GM12878 (cell line): ENCODE results near the gene CLDN14. TPM values are rescaled to one million over a fixed set of nuclear protein-coding genes. Genes with fewer than 3 reads are reported as not detected.

Experiments
- ATAC-seq: fragments of 200-7000 bp; cut with Tn5 transposase; 3 replicates; pipeline ENCODE4 v1.9.1; 2020; ENCODE audit warnings: mild to moderate bottlenecking, moderate library complexity
- BruUV-seq: library from RNA; stranded (reverse); fragments of 400-500 nt; replicated peaks from 2 replicates; lab custom pipeline; 2021; lab: Mats Ljungman, UMichigan
- CTCF ChIA-PET: fragments of 300-600 bp; sonication (Branson Sonifier 250); formaldehyde crosslinking; extraction: SDS; loops from one replicate; lab custom pipeline; 2021; ENCODE audit warnings: inconsistent platforms; lab: Yijun Ruan, JAX
- POLR2A ChIA-PET: fragments of 350-600 bp; formaldehyde crosslinking; extraction: SDS; loops from one replicate; lab custom pipeline; 2021; ENCODE audit warnings: inconsistent platforms; lab: Charles Lee
- RAD21 ChIA-PET: fragments of 300-600 bp; sonication (Branson Sonifier 250); formaldehyde crosslinking; loops from one replicate; lab custom pipeline; 2023; ENCODE audit warnings: antibody characterized with exemption; ENCODE audit not compliant: unreplicated experiment; lab: Charles Lee
- SMC1A ChIA-PET: fragments of 300-600 bp; sonication (Branson Sonifier 250); formaldehyde crosslinking; loops from one replicate; lab custom pipeline; 2023; ENCODE audit not compliant: unreplicated experiment, uncharacterized antibody; lab: Charles Lee
- DNase-seq: peaks from one replicate; pipeline ENCODE4 v3.0.0-alpha.2; 2011; ENCODE audit warnings: low read depth, low spot score
- FAIRE-seq: peaks from 3 replicates; lab custom pipeline; 2011; peaks lifted over from hg19 to GRCh38; lab: Jason Lieb, UNC
- H2AFZ ChIP-seq: 2 replicates; pipeline ENCODE4 v1.6.0; 2011; ENCODE audit warnings: low read depth, low read length, control low read depth; ENCODE audit not compliant: control insufficient read depth
- H3K27ac ChIP-seq: 2 replicates; pipeline ENCODE4 v1.5.1; 2011; ENCODE audit warnings: control low read depth; ENCODE audit not compliant: control insufficient read depth, insufficient read depth
- H3K27me3 ChIP-seq, 2 experiments: replicated peaks in 1 of 2; 2 replicates each; pipeline versions ENCODE4 v1.6.0 to v1.6.1; 2011; ENCODE audit warnings: low read length in 1 of 2; ENCODE audit not compliant: control insufficient read depth in 2 of 2, insufficient read depth in 2 of 2
- H3K36me3 ChIP-seq, 2 experiments: 2 replicates each; pipeline ENCODE4 v1.5.1; 2011; ENCODE audit warnings: low read length in 1 of 2; ENCODE audit not compliant: control insufficient read depth in 2 of 2, insufficient read depth in 2 of 2
- H3K4me1 ChIP-seq: 2 replicates; pipeline ENCODE4 v1.6.1; 2011; ENCODE audit warnings: mild to moderate bottlenecking, low read length, moderate library complexity, mixed read lengths; ENCODE audit not compliant: control insufficient read depth, insufficient read depth
- H3K4me2 ChIP-seq: 2 replicates; pipeline ENCODE4 v1.6.0; 2011; ENCODE audit warnings: control low read depth; ENCODE audit not compliant: control insufficient read depth, insufficient read depth
- H3K4me3 ChIP-seq: fragments of 200-600 bp; sonication (generic); 2 replicates; pipeline ENCODE4 v1.5.1; 2016
- H3K79me2 ChIP-seq: 2 replicates; pipeline ENCODE4 v1.6.0; 2011; ENCODE audit warnings: low read length; ENCODE audit not compliant: control insufficient read depth, insufficient read depth
- H3K9ac ChIP-seq: 2 replicates; pipeline ENCODE4 v1.8.0; 2011; ENCODE audit warnings: low read length, control low read depth, mixed read lengths; ENCODE audit not compliant: control insufficient read depth, insufficient read depth
- H3K9me3 ChIP-seq: replicated peaks from 3 replicates; pipeline ENCODE4 v1.5.1; 2011; ENCODE audit warnings: mild to moderate bottlenecking, low read length; ENCODE audit not compliant: control insufficient read depth, insufficient read depth
- H4K20me1 ChIP-seq: 2 replicates; pipeline ENCODE4 v1.6.0; 2011; ENCODE audit not compliant: control insufficient read depth, insufficient read depth
- BCLAF1 ChIP-seq: fragments of 450-650 bp; IDR thresholded peaks from 2 replicates; pipeline ENCODE4 v1.6.1; 2017; ENCODE audit warnings: antibody characterized with exemption, mild to moderate bottlenecking, moderate library complexity
- BMI1 ChIP-seq: fragments of 450-650 bp; IDR thresholded peaks from 2 replicates; pipeline ENCODE4 v1.6.1; 2016; ENCODE audit warnings: mild to moderate bottlenecking, moderate library complexity, borderline replicate concordance
- FOS ChIP-seq: IDR thresholded peaks from 3 replicates; pipeline ENCODE4 v1.6.1; 2011; ENCODE audit warnings: borderline replicate concordance; ENCODE audit not compliant: insufficient read length; ENCODE audit errors: extremely low read depth
- MAX ChIP-seq: IDR thresholded peaks from 2 replicates; pipeline ENCODE4 v1.6.1; 2012; ENCODE audit warnings: low read depth, low read length, improper control_type of control experiment
- MLLT1 ChIP-seq: fragments of 450-650 bp; IDR thresholded peaks from 2 replicates; pipeline ENCODE4 v1.6.1; 2016; ENCODE audit warnings: mild to moderate bottlenecking
- RBBP5 ChIP-seq: fragments of 200-600 bp; sonication (generic); conservative IDR thresholded peaks from 2 replicates; pipeline ENCODE4 v1.6.1; 2016
- RELA ChIP-seq: fragments of 450-650 bp; IDR thresholded peaks from 2 replicates; pipeline ENCODE4 v1.8.0; 2014; ENCODE audit warnings: borderline replicate concordance; ENCODE audit not compliant: partially characterized antibody
- SRF ChIP-seq, 2 experiments: IDR thresholded peaks; 2 replicates each; pipeline ENCODE4 v1.6.1; 2011; ENCODE audit warnings: low read depth in 2 of 2, low read length in 2 of 2, mild to moderate bottlenecking in 1 of 2, moderate library complexity in 1 of 2
- STAT1 ChIP-seq: fragments of 450-650 bp; conservative IDR thresholded peaks from 2 replicates; pipeline ENCODE4 v1.6.1; 2014; ENCODE audit warnings: antibody characterized with exemption, mild to moderate bottlenecking
- ZBED1 ChIP-seq: IDR thresholded peaks from 2 replicates; pipeline ENCODE4 v1.6.1; 2016; ENCODE audit warnings: borderline replicate concordance
- WGBS: methylation state at CpG from one replicate; pipeline ENCODE4 v1.1.6; 2016; ENCODE audit warnings: low lambda C conversion rate; ENCODE audit not compliant: insufficient replicate concordance, insufficient coverage; ENCODE audit errors: missing lambda C conversion rate; 5-methylcytosine and 5-hydroxymethylcytosine counted together
- in situ Hi-C: fragments of 300-500 bp; cut with MboI; formaldehyde crosslinking; loops from 9 replicates; pipeline ENCODE4 v1.14.3; 2018; ENCODE audit warnings: mixed read lengths
- intact Hi-C: fragments of 100-400 bp; cut with micrococcal nuclease; formaldehyde crosslinking; loops from one replicate; pipeline ENCODE4 v1.14.2; 2022; ENCODE audit not compliant: unreplicated experiment
- polyA plus RNA-seq, 11 experiments: library from polyadenylated mRNA; depleted of rRNA in 4 of 11; unstranded in 6 of 11; stranded (reverse) in 5 of 11; fragments of >200 nt; fragmentation: Nextera tagmentation in 4 of 11; fragmentation: Illumina TruSeq in 1 of 11; extraction: Ambion mirVana in 4 of 11; extraction: Trizol in 1 of 11; gene quantifications; 1 replicate in 1 of 11; 2 replicates in 10 of 11; pipeline versions ENCODE4 v1.2.1 to v1.2.3, GENCODE V29; 2011 to 2016; ENCODE audit warnings: inconsistent platforms in 2 of 11, missing spikeins in 2 of 11, low read depth in 1 of 11
- total RNA-seq, 4 experiments: library from RNA; depleted of rRNA in 3 of 4; stranded (reverse); fragments of >200 nt in 3 of 4; fragmentation: Illumina TruSeq in 1 of 4; extraction: Trizol in 1 of 4; gene quantifications; 2 replicates each; pipeline versions ENCODE4 v1.2.1 to v1.2.3, GENCODE V29; 2013 to 2021
- TF ChIP-seq, protein P1 (sequence below): fragments of 450-650 bp; IDR thresholded peaks from 2 replicates; pipeline ENCODE4 v1.6.1; 2018; ENCODE audit warnings: mild to moderate bottlenecking, low read depth, moderate library complexity; ENCODE audit not compliant: partially characterized antibody

The CLDN14 gene
- total and polyA plus RNA-seq, 10 of the 15 experiments (the other 5 are each of a cell fraction or from before 2014, with no cell fraction given) = 0.90 to 19.4 (median 6.6) TPM

DNA sequence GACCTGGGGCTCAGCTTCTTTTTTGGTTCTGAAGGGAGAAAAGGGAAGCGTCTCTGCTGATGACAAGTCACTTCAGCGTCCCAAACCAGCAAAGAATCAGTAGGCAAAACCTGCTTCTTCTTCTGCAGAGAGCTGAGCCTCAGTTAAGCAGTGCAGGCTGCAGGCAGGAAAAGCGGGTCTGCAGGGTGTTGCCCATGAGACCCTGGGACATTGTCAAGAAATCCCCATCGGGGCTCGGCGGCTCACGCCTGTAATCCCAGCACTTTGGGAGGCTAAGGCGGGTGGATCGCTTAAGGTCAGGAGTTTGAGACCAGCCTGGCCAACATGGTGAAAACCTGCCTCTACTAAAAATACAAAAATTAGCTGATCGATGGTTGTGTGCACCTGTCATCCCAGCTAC is 16.7 kb downstream of the CLDN14 start (continued):
- TF ChIP-seq BCLAF1 (no peak), ZBED1 (no peak), RBBP5 (no peak), BMI1 (no peak)
- TF ChIP-seq, protein P1, sequence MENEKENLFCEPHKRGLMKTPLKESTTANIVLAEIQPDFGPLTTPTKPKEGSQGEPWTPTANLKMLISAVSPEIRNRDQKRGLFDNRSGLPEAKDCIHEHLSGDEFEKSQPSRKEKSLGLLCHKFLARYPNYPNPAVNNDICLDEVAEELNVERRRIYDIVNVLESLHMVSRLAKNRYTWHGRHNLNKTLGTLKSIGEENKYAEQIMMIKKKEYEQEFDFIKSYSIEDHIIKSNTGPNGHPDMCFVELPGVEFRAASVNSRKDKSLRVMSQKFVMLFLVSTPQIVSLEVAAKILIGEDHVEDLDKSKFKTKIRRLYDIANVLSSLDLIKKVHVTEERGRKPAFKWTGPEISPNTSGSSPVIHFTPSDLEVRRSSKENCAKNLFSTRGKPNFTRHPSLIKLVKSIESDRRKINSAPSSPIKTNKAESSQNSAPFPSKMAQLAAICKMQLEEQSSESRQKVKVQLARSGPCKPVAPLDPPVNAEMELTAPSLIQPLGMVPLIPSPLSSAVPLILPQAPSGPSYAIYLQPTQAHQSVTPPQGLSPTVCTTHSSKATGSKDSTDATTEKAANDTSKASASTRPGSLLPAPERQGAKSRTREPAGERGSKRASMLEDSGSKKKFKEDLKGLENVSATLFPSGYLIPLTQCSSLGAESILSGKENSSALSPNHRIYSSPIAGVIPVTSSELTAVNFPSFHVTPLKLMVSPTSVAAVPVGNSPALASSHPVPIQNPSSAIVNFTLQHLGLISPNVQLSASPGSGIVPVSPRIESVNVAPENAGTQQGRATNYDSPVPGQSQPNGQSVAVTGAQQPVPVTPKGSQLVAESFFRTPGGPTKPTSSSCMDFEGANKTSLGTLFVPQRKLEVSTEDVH = no peak

- no peaks in the 10 kb centered on the region for H4K20me1 ChIP-seq
- TF ChIP-seq RELA = no peak
- TF ChIP-seq MLLT1 = no peak
- no peak for TF ChIP-seq FOS
- TF ChIP-seq MAX = no peak
- no peak for TF ChIP-seq STAT1
- TF ChIP-seq SRF (IDR thresholded peaks at IDR 0.05; ENCODE audit: low read depth in 2 of 2, low read length in 2 of 2) = no peak
- no peak overlapping the region for H3K27ac ChIP-seq
- intact Hi-C loops = no loop called here
- ChIA-PET SMC1A (no interaction called here), CTCF (no interaction called here), POLR2A (interaction anchor here (0.7 kb wide), 1 partner anchor 13 kb away, joined by 4 read pairs; no protein-coding TSS in a partner anchor), RAD21 (no interaction called here)
- ATAC-seq (0 out of 3 replicates have a peak, but pooled peaks have one; percentile 39), FAIRE-seq (no peak), DNase-seq (no peak)
- in situ Hi-C loops = no loop called here
- no peaks in the 10 kb centered on the region for H3K79me2 ChIP-seq
- no peak overlapping the region for H3K4me3 ChIP-seq
- no peaks in the 10 kb centered on the region for H3K4me1 ChIP-seq
- 62% methylated on average over 14 of the region's 14 CpGs for WGBS
- no peaks in the 10 kb centered on the region for H3K36me3 ChIP-seq
- no peak overlapping the region for H3K9ac ChIP-seq
- no TSS peak for BruUV-seq
- no peaks in the 10 kb centered on the region for H3K9me3 ChIP-seq
- H2AFZ ChIP-seq = no peak overlapping the region
- H3K27me3 ChIP-seq = no peaks in the 10 kb centered on the region
- H3K4me2 ChIP-seq = no peak overlapping the region
Measured at GRCh38 chr21:36461918-36462486, 17.9 kb downstream of the CLDN14 start.
